Progenitor cell of endocrine pancreas (in vitro differentiated cells): Measurements from ENCODE around the gene GFER. TPM values are rescaled to one million over a fixed set of nuclear protein-coding genes. Genes with fewer than 3 reads are reported as not detected.

Source experiments
- DNase-seq: peaks from one replicate; pipeline ENCODE4 v3.0.0; 2021; ENCODE audit warnings: low spot score; ENCODE audit not compliant: unreplicated experiment
- H3K27ac Mint-ChIP-seq: 2 replicates; pipeline ENCODE4 v1.8.0; 2021; ENCODE audit warnings: mild to moderate bottlenecking, moderate library complexity, mixed read lengths
- H3K27me3 Mint-ChIP-seq: 2 replicates; pipeline ENCODE4 v1.8.0; 2021; ENCODE audit warnings: mixed read lengths
- H3K36me3 Mint-ChIP-seq: 2 replicates; pipeline ENCODE4 v1.8.0; 2022; ENCODE audit warnings: mixed read lengths; ENCODE audit not compliant: insufficient read depth
- H3K4me1 Mint-ChIP-seq: 2 replicates; pipeline ENCODE4 v1.8.0; 2021; ENCODE audit warnings: low read depth, mixed read lengths
- H3K4me3 Mint-ChIP-seq: 2 replicates; pipeline ENCODE4 v1.8.0; 2021; ENCODE audit warnings: low read depth, mild to moderate bottlenecking, moderate library complexity, mixed read lengths
- H3K9me3 Mint-ChIP-seq: 2 replicates; pipeline ENCODE4 v1.8.0; 2021; ENCODE audit warnings: low read depth, mixed read lengths
- CTCF ChIP-seq: fragments of 200-600 bp; sonication (generic); IDR thresholded peaks from one replicate; pipeline ENCODE4 v1.5.0; 2021; ENCODE audit warnings: antibody characterized with exemption, mild to moderate bottlenecking; ENCODE audit not compliant: unreplicated experiment
- total RNA-seq: library from RNA; stranded (reverse); gene quantifications from 2 replicates; pipeline ENCODE4 v1.2.1, GENCODE V29; 2021

The GFER gene
- total RNA-seq, 1 donor from 2014 or later = 32.9 TPM

- H3K4me3 Mint-ChIP-seq = no peak overlapping the region
- DNase-seq = no peak
- TF ChIP-seq CTCF = no peak
- H3K9me3 Mint-ChIP-seq = no peaks in the 10 kb centered on the region
- peaks cover 19% of the 10 kb centered on the region for H3K27me3 Mint-ChIP-seq
- no peak overlapping the region for H3K27ac Mint-ChIP-seq
- H3K4me1 Mint-ChIP-seq = peaks cover under 1% of the 10 kb centered on the region
- no peaks in the 10 kb centered on the region for H3K36me3 Mint-ChIP-seq
Observed at GRCh38 chr16:2015117-2015946, 31.3 kb downstream of the GFER start.

GRCh38 chr16:2015947-2016208 is 31.9 kb downstream of the GFER start:
- no peak overlapping the region for H3K27ac Mint-ChIP-seq
- no peak for TF ChIP-seq CTCF
- no peaks in the 10 kb centered on the region for H3K4me1 Mint-ChIP-seq
- no peaks in the 10 kb centered on the region for H3K9me3 Mint-ChIP-seq
- H3K36me3 Mint-ChIP-seq = no peaks in the 10 kb centered on the region
- no peak for DNase-seq
- H3K4me3 Mint-ChIP-seq = no peak overlapping the region
- H3K27me3 Mint-ChIP-seq = peaks cover 23% of the 10 kb centered on the region

GRCh38 chr16:2016407-2016922 is 32.5 kb downstream of the GFER start:
- TF ChIP-seq CTCF = peak; percentile 55
- H3K27me3 Mint-ChIP-seq = peaks cover 25% of the 10 kb centered on the region
- no peak for DNase-seq
- H3K9me3 Mint-ChIP-seq = no peaks in the 10 kb centered on the region
- no peak overlapping the region for H3K4me3 Mint-ChIP-seq
- no peak overlapping the region for H3K27ac Mint-ChIP-seq
- H3K4me1 Mint-ChIP-seq = no peaks in the 10 kb centered on the region
- no peaks in the 10 kb centered on the region for H3K36me3 Mint-ChIP-seq

- Mint-ChIP-seq H3K27ac (no peak within 1 kb of the TSS), H3K9me3 (no peaks in the 10 kb centered on the region), H3K36me3 (no peaks in the 10 kb centered on the region), H3K4me1 (peaks cover 4% of the 10 kb centered on the region), H3K4me3 (peak within 1 kb of the TSS; percentile 53), H3K27me3 (peaks cover 36% of the 10 kb centered on the region)
- DNase-seq = no peak
- TF ChIP-seq CTCF = no peak
Observed at GRCh38 chr16:2019518-2019920, 35.5 kb downstream of the GFER start, which contains the start of gene NPW. NPW (plus strand) TSS chr16:2019785.

GRCh38 chr16:2019921-2020831 is 36.2 kb downstream of the GFER start:
- H3K4me3 Mint-ChIP-seq = peak overlapping the region; percentile 53

More at GRCh38 chr16:2019921-2020831, 36.2 kb downstream of the GFER start:
- H3K36me3 Mint-ChIP-seq = no peaks in the 10 kb centered on the region
- H3K27me3 Mint-ChIP-seq = peaks cover 39% of the 10 kb centered on the region
- DNase-seq = peak; percentile 49
- H3K27ac Mint-ChIP-seq = no peak overlapping the region
- H3K4me1 Mint-ChIP-seq = peaks cover 4% of the 10 kb centered on the region
- TF ChIP-seq CTCF = no peak
- no peaks in the 10 kb centered on the region for H3K9me3 Mint-ChIP-seq
